ENCODE data around the gene GPR137B.

The GPR137B gene

DNA sequence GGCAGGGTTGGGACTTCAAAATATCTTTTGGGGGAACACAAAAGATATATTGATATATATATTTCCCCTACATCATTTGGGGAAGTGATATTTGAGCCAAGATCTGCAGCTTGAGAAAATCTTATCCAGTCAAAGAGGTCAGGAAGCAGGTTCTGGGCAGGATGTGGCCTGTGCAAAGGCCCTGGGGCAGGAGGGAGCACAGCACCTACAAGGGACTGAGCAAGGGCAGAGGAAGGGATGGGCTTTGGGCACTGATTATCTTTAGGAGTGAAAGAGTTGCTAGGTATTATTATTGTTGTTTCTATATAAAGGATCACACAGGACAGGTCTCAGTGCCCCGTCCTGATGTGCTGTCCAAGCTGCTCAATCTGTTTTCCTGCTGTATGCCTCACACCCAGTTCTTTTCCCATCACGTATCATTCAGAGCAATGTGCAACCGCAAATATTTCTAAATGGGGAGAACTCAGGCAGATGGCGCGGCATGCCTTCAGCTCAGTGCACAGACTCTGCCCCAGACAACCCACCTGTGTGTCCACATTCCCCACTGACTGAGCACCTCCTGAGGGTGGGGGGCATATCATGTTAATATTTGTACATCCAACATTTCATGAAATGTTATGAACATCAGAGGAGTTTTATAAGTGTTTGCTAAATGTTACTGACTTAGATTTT, 28.1 kb upstream of the GPR137B start:
- no peak for DNase-seq (ENCODE audit: low spot score)

DNA sequence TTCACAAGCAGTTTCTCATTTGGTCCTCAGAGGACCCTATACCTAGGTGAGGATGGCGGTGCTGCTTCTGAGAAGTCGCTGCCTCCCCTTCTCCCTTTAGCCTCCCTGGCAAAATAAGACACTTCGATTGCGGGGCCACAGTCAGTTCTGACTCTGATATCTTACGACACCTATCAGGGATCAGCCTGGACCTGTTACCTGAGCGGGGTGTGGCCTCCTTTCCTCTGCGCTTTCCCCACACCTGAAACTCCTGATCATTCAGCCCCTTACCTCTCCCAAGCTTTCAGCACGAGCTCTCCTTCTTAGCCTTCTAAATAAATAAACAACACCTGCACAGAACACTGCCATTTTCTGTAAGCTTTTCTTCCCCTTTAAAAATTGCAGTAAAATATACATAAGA, 24.6 kb upstream of the GPR137B start:
- DNase-seq (ENCODE audit: low spot score), result no peak

DNA sequence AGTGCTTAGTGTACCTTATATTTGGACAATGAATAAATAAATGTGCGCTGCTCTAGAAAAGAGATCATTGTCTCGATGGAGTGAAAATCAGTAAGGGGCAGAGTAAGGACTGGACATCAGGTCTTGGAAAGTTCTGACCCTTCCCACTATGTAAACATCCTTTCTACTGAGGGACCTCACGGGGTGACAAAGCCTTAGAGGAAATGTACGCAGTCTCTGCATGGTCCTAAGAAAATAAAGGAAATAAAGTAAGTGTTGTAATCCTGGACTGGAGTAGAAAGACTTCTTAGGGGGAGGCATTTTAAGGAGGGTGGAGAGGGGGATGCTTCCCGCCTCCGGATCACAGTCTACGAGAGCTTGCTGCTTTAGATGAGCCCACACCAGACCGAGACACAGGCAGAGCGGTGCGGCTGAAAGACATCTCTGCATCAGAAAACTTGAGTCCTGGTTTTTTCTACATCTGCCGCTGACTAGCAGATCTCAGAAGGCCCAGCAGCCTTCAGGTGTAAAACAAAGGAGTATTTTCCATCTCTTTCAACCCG, 22.3 kb upstream of the GPR137B start:
- DNase-seq (ENCODE audit: low spot score), result no peak

DNA sequence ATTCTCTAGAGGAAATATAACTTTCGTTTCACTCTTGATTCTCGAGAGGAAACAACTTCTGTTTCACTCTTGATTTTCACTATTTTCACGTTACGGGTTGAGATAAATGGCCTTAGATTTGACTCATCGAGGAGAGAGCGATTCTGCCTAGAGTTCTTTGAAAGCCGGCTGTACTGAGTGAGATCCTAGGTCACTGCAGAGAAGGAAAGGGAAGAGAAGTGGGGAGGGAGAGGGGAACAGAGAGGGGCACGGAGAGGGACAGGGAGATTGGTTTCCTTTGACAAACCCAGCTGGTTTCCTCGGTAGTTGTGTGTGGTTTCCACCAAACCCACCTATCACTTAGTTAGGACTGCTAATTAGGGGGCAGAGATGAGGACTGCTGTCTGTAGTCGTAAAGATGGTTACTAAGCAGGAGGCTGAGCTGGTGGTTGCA, 21.6 kb upstream of the GPR137B start:
- DNase-seq (ENCODE audit: low spot score), result no peak

DNA sequence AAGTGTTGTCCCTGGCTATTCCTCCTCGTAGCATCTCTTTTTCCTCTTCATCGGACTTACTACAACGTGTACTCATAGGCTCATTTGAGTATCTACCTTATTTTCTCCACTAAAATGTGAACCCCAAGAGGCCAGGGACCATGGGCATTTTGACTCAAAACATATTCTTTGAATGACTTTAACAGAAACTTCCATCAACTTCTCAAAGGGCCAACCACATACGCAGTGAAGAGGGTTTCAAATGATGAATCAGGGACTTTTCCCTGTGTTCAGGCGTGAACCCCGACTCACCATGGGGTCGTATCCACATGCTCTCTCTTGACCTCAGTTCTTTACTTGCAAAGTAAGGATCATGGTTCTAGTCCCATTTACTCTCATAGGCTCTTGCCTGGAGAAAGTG, 20.2 kb upstream of the GPR137B start:
- DNase-seq (ENCODE audit: low spot score), result no peak

DNA sequence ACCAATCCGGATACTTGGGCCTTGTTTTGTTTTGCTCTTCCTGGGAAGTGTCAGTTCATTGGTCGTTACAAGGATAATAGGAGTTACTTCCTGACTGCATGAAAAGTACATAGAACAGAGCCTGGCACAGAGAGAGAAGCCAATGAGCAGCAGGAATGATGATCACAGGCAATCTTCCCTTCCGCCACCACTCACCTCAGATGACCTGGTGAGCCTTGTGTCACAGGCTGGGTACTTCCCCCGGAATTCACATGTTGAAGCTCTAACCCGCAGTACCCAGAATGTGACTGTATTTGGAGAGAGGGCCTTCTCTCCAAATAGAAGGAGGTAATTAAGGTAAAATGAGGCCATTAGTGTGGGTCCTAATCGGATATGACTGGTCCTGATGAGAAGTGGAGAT, 18.8 kb upstream of the GPR137B start:
- no peak for DNase-seq (ENCODE audit: low spot score)

DNA sequence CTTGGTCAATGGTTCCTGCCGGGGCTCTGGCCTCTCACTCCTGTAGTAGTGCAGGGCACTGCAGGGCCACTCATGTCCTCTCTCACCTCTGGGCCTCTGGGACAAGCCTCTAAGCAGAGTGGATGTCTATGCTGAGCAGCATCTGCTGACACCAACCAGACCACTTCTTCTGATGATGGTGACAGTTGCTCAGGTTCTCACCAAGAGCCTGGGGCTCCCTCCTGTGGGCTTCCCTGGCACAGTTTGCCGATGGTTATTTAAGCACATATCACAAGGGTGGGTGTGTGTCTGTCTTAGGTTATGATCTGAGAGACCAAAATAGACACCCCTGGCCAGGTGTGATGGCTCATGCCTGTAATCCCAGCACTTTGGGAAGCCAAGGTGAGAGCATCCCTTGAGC, 17.4 kb upstream of the GPR137B start:
- no peak for DNase-seq (ENCODE audit: low spot score)

DNA sequence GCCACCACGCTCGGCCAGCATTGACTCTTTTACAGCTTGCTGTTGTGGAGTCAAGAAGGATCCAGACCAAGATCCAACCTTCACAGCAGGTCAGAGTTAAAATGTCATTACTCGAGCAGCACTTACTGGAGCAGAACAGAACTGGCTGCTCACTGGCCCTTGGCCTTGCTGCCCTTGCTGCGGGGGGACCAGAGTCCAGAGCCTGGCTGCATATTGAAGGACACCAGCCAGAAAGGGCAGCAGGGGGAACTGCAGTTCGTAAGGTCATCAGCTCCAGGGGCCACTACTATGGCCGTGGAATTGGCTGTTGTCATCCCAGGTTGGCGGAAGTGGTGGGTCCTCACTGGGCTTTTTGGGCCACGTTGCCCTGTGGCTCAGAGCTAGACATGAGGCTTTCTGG, 15.3 kb upstream of the GPR137B start:
- DNase-seq (ENCODE audit: low spot score), result no peak

DNA sequence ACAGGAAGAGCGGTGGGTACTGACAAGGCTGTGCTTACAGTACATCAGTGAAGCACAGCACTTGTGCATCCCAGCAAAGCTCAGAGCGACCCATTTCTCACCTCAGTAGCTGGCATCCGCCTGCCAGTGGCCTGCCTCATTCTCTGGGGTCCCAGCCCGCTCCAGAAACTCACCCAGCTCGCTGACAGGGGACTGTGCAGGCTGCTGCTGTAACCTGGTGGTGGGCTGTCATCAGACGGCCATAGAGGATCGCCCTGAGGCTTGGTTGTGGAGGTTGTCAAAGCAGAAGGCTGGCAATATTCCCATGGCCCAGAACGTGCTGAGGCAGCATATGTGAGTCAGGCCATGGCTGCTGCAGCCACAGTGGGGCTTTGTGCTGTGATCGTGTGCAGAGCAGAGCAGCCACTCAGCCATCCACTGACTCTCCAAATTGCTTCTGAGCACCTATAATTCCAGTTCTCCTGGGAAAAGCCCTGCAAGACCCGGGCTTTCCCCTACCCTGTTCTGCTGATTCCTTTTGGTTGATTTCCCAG, 13.6 kb upstream of the GPR137B start:
- no peak for DNase-seq (ENCODE audit: low spot score)

DNA sequence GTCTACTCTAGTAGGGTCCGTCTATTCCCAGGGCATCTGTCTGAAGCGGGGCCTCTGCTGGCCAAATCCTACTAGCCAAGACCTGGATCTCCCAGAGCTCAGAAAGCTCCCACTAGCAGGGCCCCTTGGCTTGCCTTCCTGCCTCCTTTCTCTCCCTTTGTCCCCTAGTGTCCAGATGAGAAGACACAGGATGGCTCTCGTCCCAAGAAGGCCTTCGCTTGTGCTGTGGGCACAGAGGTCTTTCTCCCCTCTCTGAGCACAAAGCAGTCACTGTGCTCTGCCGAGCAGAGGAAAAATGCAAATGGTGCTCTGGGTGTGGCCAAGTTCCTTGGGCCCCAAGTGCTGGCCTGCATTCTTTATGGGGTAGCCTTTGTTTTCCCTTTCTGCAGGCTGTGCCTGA, 13.0 kb upstream of the GPR137B start:
- DNase-seq (ENCODE audit: low spot score), result peak; percentile 20

DNA sequence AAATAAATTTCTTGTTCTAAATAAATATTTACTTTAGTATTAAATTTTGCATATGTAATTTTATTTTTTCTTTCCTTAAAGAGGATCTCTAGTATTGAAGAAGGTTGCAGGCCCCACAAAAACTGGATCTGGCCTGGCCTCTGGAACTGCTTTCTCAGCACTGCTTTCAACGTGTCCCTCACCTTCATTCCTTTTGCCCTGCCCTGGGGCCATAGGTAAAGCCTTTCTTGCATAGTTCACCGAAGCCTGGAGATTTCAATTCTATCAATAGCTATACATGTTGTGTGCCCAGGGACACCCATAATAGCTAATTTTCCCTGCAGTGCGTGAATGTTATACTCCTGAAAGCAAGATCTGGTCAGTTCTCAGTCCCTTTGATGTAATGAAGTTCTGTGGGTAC, 12.0 kb upstream of the GPR137B start:
- DNase-seq (ENCODE audit: low spot score), result no peak

DNA sequence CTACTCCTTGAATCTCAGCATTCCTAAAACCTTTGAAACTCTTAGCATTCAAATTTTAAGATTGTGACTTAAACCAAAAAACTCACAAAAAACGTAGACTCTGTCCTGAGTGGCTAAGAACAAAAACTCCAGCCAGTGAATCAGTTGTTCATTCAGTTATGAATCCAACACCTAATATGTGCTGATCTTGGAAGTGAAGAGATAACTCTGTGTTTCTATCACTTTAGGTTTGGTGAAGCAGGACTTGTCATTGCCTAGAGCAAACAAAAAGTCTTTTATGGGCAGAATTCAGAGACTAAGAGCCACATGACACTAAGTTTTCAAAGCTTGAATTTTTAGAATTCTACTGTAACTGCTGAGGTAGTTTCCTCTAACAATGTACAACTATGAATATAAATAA, 10.4 kb upstream of the GPR137B start:
- DNase-seq (ENCODE audit: low spot score), result no peak

DNA sequence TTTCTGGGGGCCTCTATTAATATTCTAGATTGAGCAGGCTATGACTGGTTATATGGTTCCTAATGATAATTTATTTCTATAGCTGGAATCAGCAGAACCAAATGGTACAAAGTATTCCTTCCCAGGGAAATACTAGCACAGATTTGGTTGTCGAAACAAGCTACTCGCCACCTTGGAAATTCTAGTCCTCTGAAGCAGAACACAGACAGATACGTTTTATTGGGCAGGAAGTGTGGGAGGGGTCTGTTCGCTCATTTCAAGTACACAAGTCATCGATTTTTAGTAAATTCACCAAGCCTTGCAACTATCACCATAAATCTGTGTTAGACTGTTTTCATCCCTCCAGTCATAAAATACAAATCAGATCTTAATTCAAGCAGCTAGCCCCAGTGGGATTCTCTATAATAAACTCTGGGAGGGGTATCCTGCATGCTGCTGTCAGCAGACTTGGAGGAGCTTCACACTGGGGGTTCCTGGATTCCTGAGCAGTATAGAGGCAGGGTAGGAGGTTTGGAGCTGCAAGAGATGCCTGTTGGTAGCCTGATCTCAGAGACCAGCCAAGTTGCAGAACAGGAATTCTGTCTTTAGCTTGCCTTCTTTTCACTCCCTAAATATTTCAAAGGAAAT, 9.8 kb upstream of the GPR137B start:
- DNase-seq (ENCODE audit: low spot score), result no peak

DNA sequence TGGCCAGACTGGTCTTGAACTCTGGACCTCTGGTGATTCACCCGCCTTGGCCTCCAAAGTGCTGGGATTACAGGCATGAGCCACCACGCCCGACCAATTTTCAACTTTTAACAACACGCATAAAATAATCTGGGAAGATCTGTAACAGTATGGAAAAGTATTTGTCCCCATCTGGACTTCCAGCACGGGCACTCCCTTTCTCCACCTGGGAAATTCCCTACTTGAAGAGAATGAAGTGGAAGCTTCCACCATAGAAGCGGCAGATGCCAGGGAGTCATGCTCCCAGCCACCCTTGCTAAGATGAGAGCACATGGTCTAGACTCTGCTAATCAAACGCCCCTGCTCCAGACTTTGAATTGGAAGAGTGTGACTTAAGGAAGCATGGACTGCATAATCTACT, 9.0 kb upstream of the GPR137B start:
- no peak for DNase-seq (ENCODE audit: low spot score)

DNA sequence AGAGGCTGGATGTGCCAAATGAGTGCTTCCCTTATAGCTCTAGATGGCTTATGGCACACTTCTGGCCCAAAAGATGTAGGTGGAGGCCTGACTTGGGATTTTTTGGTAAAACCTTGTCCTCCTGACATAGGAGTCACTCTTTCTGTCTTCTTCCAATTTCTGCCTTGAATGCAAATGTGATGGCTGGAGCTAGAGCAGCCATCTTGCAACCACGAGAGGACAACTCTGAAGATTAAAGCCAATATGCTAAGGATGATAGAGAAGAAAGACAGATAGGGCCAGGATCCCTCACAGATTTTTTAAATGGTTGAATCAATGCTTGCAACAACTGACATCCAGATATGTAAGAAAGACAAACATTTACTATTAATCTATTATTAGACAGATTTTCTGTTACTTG, 8.5 kb upstream of the GPR137B start:
- DNase-seq (ENCODE audit: low spot score), result no peak

DNA sequence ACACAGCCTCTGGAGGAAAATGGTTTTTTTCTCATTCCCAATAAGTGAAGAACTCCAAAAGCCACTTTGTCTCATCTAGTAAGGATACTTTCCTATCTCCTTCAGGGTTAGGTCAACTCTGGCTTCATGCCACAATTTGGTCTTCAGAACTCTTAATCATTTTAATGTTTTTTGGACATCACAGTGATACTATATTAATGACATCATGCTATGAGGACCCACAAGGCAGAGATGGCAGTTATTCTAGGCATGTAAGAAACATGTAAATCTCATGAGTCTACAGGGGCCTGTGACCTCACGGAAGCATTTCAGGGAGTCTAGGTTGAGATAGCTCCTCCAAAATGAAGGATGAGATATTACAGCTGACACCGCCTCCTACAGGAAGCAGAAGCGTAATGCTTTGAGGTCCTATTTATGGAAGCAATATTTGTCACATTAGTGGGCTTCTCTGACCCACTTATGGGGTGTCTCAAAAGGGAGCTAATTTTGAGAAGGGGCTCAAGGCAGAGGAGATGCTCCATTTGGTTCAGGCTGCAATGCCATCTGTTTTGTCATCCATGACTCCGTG, 5.0 kb upstream of the GPR137B start:
- DNase-seq (ENCODE audit: low spot score), result no peak

DNA sequence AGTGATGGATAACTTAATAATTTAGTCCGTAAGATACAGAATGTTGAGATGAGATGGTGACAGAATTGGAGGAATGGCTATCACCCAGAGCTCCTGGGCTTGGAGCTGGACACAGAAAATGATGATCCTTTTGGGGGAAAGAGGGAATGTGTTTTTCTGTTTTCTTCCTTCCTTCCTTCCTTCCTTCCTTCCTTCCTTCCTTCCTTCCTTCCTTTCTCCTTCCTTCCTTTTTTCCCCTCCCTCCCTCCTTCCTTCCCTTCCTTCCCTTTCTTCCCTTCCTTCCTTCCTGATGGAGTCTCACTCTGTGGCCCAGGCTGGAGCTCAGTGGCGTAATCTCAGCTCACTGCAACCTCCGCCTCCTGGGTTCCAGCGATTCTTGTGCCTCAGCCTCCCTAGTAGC, 2.8 kb upstream of the GPR137B start:
- no peak for DNase-seq (ENCODE audit: low spot score)

DNA sequence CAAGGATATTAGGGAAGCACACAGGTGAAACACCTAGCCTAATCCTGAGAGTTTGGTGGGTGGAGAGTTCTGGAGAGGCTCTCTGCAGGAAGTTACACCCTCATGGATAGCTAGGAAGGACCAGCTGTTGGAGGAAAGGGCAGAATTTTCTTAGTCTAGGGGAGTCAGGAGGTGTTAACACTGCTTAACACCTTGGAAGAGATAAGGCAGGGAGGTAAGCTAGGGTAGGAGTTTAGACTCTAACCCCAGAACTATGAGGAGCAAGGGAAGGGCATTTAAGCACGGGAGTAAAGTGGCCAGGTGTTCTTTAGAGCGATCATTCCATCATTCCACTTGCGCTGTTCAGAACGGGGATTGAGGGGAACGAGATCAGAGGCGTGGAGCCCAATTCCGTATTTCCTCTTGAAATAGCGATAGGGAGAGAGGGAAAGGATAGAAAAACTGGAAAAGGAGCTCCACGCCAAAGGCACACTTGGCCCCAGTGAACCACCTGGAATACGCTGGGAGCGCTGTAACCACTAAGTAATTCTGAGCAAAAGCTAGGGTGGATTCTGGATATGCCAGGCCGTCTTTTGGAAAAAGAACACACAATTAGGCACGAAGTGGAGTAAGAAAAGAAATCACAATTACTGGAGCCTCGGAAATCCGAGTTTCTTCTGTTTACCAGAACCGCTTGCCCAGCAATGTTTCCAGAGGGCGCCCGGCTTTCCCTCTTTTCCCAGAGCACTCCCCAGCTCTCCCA, 1.5 kb upstream of the GPR137B start:
- DNase-seq (ENCODE audit: low spot score), result no peak

DNA sequence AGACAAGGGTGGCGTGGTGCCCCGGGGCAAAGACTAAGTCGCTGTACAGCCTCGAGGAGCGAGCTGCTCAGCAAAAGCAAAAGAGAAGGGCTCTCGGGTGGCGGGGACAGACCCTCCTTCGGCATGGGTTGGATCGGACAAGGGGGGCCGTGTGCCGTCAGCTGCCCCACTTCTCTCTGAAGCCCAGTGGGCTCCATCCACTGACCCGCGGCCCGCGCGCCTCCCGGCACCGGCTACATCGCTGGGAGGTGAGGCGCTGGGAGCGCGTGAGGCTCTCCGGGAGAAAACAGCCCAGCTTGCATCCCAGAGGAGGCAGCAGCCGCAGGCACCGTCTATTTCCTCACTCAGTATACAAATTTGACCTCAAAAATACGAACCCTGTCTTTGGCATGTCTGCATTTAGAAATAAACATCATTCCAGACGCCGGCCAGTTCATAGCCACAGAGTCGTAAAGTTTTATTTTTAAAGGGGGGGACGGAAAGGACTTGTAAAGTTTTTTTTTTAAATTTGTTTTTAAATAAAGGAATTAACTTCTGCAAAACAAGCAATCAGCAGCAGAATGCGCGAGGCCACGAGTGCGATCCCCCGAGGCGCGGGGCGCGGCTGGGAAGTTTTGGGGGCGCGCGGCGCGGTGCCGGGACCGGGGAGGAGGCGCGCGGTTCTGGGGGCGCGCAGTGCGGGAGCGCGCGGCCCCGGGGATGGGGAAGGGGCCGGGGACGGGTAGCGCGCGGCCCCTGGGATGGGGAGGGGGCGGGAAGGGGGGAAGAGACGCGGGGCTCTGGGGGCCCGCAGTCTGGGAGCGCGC, 689 bp upstream of the GPR137B start:
- peak; percentile 43 for DNase-seq (ENCODE audit: low spot score)

DNA sequence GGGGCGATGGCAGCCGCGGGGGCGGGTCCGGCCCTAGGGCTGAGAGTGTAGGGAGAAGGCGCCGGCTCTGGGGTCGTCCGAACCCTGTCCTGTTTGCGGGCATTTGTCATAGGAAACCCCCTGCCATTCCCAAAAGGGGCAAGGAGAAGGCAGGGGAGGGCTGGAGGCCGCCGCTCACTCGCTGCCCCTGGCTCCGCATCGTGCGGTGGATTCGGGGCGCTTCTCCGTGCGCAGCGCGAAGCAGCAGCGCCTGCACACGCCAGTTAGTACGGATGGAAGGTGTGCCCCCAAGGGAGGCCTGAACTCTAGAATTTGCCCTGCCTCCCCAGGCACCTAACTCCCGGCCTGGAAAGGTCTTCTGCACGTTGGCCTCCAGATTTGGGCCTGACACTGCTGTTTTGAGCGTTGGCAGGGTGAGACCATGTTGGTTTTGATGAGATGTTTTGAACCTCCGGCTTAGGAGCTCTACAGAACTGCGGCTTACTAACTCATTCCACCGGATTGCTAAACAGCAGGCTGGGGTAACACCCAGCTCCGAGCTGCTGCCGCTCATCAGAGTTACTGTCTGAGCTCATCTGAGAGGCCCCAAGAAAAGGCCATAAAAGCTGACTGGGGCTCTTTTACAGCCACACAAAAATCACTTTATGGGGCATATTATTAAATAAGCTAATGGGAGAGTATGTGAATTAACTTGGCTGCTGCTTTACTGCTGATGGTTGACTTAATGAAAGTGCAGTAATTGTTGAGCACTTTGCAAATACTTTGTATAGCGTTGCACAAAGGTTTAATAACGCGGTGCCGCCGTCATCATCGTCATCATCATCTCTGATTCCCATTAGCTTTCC, 987 bp downstream of the GPR137B start:
- DNase-seq (ENCODE audit: low spot score), result peak; percentile 16

DNA sequence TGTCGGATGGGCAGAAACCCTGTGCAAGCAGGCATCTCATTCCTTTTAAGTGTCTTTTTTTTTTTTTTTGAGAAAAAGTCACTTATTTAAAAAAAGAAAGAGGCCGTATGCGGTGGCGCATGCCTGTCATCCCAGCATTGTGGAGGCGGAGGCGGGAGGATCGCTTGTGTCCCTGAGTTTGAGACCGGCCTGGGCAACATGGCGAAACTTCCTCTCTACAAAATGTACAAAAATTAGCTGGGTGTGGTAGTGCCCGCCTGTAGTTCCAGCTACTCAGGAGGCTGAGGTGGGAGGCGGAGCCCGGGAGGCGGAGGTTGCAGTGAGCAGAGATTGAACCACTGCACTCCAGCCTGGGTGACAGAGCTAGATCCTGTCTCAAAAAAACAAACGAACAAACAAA, 1.7 kb downstream of the GPR137B start:
- no peak for DNase-seq (ENCODE audit: low spot score)

Measured in SW480 (cell line).